ENCODE results near the gene CD300H. TPM values are rescaled to one million over a fixed set of nuclear protein-coding genes. Genes with fewer than 3 reads are reported as not detected.

Gene CD300H
- total RNA-seq, 1 experiment from 2014 or later = not detected

DNA sequence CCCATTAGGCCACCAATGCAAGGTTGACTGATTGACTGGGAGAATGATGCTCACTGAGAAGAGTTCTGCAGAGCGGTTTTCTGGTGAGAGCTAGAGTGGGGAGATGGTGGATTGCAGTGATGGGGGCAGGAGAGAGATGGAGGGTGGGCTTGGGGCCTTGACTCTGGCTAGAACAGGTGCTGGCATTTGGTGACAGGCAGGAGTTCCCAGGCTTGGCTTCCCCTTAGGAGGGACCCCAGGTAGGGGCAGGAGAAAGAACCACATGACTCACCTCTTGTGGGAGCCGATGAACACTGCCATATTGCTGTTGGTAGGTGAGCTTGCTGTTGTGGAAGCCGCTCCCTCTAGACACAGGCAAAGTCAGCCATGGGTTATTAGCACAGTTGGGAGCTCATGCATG, 44.0 kb downstream of the CD300H start:
- peaks cover 87% of the 10 kb centered on the region for H3K27me3 Mint-ChIP-seq (ENCODE audit: unreplicated experiment)
- DNase-seq = no peak
- TF ChIP-seq, protein P1, sequence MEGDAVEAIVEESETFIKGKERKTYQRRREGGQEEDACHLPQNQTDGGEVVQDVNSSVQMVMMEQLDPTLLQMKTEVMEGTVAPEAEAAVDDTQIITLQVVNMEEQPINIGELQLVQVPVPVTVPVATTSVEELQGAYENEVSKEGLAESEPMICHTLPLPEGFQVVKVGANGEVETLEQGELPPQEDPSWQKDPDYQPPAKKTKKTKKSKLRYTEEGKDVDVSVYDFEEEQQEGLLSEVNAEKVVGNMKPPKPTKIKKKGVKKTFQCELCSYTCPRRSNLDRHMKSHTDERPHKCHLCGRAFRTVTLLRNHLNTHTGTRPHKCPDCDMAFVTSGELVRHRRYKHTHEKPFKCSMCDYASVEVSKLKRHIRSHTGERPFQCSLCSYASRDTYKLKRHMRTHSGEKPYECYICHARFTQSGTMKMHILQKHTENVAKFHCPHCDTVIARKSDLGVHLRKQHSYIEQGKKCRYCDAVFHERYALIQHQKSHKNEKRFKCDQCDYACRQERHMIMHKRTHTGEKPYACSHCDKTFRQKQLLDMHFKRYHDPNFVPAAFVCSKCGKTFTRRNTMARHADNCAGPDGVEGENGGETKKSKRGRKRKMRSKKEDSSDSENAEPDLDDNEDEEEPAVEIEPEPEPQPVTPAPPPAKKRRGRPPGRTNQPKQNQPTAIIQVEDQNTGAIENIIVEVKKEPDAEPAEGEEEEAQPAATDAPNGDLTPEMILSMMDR (IDR thresholded peaks at IDR 0.05; ENCODE audit: unreplicated experiment) = no peak
- H3K27ac Mint-ChIP-seq (ENCODE audit: unreplicated experiment) = no peak overlapping the region
- no TSS peak for BruUV-seq (replicated peaks)
- CTCF ChIA-PET = no interaction called here
- H3K4me1 Mint-ChIP-seq (ENCODE audit: low read depth, unreplicated experiment) = no peaks in the 10 kb centered on the region
- H3K36me3 Mint-ChIP-seq (ENCODE audit: insufficient read depth, unreplicated experiment) = no peaks in the 10 kb centered on the region
- intact Hi-C loops (cut with micrococcal nuclease; ENCODE audit: unreplicated experiment) = no loop called here
- H3K4me3 Mint-ChIP-seq (ENCODE audit: low read depth, unreplicated experiment) = no peak overlapping the region
- H3K9me3 Mint-ChIP-seq (ENCODE audit: low read depth, unreplicated experiment) = peaks cover 2% of the 10 kb centered on the region

DNA sequence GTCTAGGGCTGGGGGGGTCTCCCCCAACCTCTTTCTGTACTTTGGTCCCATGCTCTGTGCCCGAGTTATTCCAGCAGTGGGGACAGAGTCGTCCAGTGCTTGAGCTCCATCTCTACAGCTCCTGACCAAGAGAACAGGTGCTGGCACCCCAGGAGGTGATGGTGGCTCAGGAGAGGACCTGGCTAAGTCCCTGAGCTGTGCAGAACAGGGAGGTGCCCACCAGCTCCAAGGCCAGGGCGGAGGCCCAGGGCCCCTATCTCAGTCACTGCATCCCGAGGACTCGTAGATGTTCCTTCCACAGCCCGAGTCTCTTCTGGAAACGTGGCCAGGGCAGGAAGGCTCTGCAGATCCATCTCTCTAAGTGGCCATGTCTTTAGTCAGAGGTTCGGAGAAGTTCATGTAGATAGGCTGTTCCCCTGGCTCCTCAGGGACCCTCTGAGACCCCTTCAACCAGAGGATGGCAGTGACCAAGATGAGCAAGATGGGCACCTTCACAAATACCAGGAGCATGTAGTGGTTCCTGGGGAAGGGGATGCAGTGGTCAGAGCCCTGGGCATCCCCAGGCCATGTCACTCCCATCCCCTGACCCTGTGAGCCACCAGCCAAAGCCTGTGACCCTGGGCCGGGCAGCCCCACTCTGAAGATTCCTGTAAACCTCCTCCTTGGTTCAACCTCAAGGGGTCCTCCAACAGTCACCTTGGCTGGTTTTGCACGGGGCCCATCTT, 44.8 kb downstream of the CD300H start:
- Mint-ChIP-seq H3K27me3 (ENCODE audit: unreplicated experiment) (peaks cover 87% of the 10 kb centered on the region), H3K27ac (ENCODE audit: unreplicated experiment) (no peak overlapping the region), H3K36me3 (ENCODE audit: insufficient read depth, unreplicated experiment) (no peaks in the 10 kb centered on the region), H3K4me1 (ENCODE audit: low read depth, unreplicated experiment) (no peaks in the 10 kb centered on the region), H3K9me3 (ENCODE audit: low read depth, unreplicated experiment) (peaks cover 2% of the 10 kb centered on the region), H3K4me3 (ENCODE audit: low read depth, unreplicated experiment) (no peak overlapping the region)
- BruUV-seq (replicated peaks) = no TSS peak
- intact Hi-C loops (cut with micrococcal nuclease; ENCODE audit: unreplicated experiment) = no loop called here
- TF ChIP-seq, protein P1 (IDR thresholded peaks at IDR 0.05; ENCODE audit: unreplicated experiment) = no peak
- DNase-seq = no peak
- CTCF ChIA-PET = no interaction called here

DNA sequence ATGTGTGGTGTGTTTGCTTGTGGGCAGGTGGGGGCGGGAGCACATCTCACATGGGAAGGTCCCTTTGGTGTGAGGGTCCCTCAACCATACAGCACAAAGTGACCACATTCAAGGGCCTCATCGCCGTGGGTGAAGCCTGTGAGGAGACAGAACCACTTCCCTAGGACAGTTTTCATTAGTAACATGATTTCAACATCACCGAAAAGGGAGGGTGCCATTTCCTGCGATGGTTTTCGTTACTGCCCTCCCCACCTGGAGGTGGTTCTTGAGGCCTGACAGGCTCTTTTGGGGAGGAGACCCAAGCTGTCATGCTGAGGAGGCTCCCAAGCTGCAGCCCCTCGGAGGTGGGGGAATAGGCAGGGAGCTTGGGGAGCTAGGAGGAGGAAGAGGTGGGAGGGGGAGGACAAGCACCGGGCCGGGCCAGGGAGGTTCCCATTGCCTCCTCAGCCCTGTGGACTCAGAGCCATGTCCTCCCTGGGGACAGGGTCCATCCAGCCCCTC, 45.6 kb downstream of the CD300H start:
- Mint-ChIP-seq H3K27me3 (ENCODE audit: unreplicated experiment) (peaks cover 87% of the 10 kb centered on the region), H3K9me3 (ENCODE audit: low read depth, unreplicated experiment) (peaks cover 2% of the 10 kb centered on the region), H3K27ac (ENCODE audit: unreplicated experiment) (no peak overlapping the region), H3K4me1 (ENCODE audit: low read depth, unreplicated experiment) (no peaks in the 10 kb centered on the region), H3K4me3 (ENCODE audit: low read depth, unreplicated experiment) (no peak overlapping the region), H3K36me3 (ENCODE audit: insufficient read depth, unreplicated experiment) (peaks cover 2% of the 10 kb centered on the region)
- no peak for DNase-seq
- TF ChIP-seq, protein P1 (IDR thresholded peaks at IDR 0.05; ENCODE audit: unreplicated experiment) = no peak
- no TSS peak for BruUV-seq (replicated peaks)
- intact Hi-C loops (cut with micrococcal nuclease; ENCODE audit: unreplicated experiment) = no loop called here
- CTCF ChIA-PET = no interaction called here

DNA sequence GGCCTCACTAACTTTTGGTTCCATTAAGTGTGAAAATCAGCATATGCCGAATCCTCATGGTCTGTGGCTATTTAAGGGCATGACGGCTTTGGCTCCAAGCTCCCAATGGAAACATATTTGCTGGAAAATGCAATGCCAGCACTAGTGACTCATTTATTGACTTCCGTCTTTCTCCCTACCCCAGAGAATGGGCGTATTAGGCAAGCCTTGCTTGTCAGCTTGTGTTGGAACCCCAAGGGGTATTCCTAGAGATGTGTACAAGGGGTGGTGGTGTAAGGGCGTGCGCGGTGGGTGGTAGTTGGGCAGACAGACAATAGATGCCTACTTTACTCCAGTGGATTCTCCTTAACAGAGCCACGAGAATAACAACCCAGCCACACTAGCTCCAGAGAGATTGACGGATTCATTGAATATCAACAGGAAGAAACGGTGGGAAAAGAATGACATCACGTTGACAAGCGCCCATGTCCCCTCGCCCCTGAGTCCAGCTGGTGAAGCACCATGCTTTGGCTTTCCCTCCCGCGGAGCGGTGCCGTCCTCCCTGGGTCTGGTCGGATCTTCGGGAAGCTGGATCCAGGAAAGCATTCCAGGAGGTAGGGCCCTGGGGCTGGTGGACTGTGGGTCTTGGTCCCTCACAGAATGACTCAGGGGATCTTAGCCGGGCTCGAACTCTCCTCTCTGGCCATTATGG, 46.4 kb downstream of the CD300H start:
- Mint-ChIP-seq H3K27me3 (ENCODE audit: unreplicated experiment) (peaks cover 87% of the 10 kb centered on the region), H3K27ac (ENCODE audit: unreplicated experiment) (no peak overlapping the region), H3K4me1 (ENCODE audit: low read depth, unreplicated experiment) (no peaks in the 10 kb centered on the region), H3K9me3 (ENCODE audit: low read depth, unreplicated experiment) (peaks cover 2% of the 10 kb centered on the region), H3K4me3 (ENCODE audit: low read depth, unreplicated experiment) (no peak overlapping the region), H3K36me3 (ENCODE audit: insufficient read depth, unreplicated experiment) (peaks cover 4% of the 10 kb centered on the region)
- intact Hi-C loops (cut with micrococcal nuclease; ENCODE audit: unreplicated experiment) = no loop called here
- DNase-seq = no peak
- TF ChIP-seq, protein P1 (IDR thresholded peaks at IDR 0.05; ENCODE audit: unreplicated experiment) = no peak
- no TSS peak for BruUV-seq (replicated peaks)
- CTCF ChIA-PET = interaction anchor here (0.6 kb wide), 1 partner anchor 15 kb away, joined by 6 read pairs; no protein-coding TSS in a partner anchor
